Measurements from ENCODE around the gene NUP210.
A peak's percentile ranks its signal among the peaks of the same experiment; 100 is the strongest.

Gene NUP210

DNA sequence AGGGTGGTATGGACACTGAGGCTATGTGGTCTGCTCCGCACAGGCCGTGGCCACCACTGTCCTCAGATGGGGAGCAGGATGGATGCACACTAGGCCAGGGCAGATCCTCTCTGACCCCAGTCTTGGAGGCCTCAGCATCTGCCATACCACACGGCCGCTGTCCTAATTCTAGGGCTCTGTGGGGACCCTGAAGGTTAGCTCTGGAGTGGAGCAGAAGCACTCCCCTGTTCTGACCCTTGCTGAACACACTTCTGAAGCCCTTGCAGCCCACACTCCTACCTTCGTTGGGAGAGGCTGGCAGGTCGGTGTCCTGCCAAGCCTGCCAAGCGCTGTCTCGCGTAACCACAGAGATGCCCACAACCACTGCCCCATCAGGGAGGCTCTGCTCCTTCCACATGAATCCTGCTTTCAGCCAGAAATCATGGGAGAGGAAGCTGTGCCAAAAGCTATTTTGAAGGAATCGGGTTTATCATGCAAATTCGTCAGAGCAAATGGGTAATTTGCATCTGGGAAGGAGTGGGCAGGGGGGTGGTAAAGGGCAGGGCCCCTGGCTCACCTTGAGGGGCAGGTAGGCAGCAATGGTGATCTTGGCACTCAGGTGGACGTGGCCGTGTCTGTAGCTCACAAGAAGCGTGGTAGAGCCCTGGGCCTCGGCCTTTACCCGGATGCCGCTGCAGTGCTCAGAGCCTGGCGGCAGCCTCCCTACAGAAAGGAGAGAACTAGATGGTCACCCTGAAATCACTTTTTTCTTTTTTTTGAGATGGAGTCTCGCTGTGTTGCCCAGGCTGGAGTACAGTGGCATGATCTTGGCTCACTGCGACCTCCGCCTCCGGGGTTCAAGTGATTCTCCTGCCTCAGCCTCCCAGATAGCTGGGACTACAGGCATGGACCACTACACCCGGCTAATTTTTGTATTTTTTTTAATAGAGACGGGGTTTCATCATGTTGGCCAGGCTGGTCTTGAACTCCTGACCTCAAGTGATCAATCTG, 54.4 kb downstream of the NUP210 start:
- TF ChIP-seq, protein P1, sequence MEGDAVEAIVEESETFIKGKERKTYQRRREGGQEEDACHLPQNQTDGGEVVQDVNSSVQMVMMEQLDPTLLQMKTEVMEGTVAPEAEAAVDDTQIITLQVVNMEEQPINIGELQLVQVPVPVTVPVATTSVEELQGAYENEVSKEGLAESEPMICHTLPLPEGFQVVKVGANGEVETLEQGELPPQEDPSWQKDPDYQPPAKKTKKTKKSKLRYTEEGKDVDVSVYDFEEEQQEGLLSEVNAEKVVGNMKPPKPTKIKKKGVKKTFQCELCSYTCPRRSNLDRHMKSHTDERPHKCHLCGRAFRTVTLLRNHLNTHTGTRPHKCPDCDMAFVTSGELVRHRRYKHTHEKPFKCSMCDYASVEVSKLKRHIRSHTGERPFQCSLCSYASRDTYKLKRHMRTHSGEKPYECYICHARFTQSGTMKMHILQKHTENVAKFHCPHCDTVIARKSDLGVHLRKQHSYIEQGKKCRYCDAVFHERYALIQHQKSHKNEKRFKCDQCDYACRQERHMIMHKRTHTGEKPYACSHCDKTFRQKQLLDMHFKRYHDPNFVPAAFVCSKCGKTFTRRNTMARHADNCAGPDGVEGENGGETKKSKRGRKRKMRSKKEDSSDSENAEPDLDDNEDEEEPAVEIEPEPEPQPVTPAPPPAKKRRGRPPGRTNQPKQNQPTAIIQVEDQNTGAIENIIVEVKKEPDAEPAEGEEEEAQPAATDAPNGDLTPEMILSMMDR (conservative IDR thresholded peaks at IDR 0.05; ENCODE audit: low read depth, low read length): no peak
- DNase-seq (ENCODE audit: low read depth): no peak
- no peak overlapping the region for H3K4me3 ChIP-seq (ENCODE audit: low read depth, low read length)

DNA sequence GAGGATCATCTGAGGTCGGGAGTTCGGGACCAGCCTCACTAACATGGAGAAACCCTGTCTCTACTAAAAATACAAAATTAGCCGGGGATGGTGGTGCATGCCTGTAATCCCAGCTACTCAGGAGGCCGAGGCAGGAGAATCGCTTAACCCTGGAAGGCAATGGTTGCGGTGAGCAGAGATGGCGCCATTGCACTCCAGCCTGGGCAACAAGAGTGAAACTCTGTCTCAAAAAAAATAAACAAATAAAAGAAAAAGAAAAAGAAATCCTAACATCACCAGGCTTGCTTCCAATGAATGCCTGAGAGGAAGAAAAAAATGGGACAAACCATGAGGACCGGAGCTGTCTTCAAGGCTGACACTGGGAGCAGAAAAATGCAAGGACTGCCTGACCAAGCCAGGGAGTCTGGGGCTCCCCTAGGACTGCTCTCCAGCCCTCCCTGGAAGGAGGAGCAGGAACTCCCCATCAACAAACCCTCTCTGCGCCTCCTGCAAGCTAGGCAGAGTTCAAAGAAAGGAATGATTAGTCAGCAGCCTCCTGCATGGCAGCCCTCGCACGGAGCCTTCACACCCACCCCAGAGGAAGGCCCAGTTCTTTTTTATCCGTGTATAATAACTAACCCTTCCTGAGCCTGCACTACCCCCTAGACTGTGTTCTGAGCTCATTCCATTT, 55.4 kb downstream of the NUP210 start:
- peak; percentile 64 for DNase-seq (ENCODE audit: low read depth)

GRCh38 chr3:13362551-13362950, 57.6 kb downstream of the NUP210 start:
- TF ChIP-seq, protein P1 (conservative IDR thresholded peaks at IDR 0.05; ENCODE audit: low read depth, low read length): no peak
- no peak for DNase-seq (ENCODE audit: low read depth)
- H3K4me3 ChIP-seq (ENCODE audit: low read depth, low read length): no peak overlapping the region

More for the DNA sequence above, 55.4 kb downstream of the NUP210 start:
- TF ChIP-seq, protein P1 (conservative IDR thresholded peaks at IDR 0.05; ENCODE audit: low read depth, low read length): no peak
- no peak overlapping the region for H3K4me3 ChIP-seq (ENCODE audit: low read depth, low read length)

- no peak overlapping the region for H3K4me3 ChIP-seq (ENCODE audit: low read depth, low read length)
- TF ChIP-seq, protein P1 (conservative IDR thresholded peaks at IDR 0.05; ENCODE audit: low read depth, low read length): no peak
- DNase-seq (ENCODE audit: low read depth): no peak
These were observed 60.2 kb downstream of the NUP210 start for GRCh38 chr3:13359916-13360315.

DNA sequence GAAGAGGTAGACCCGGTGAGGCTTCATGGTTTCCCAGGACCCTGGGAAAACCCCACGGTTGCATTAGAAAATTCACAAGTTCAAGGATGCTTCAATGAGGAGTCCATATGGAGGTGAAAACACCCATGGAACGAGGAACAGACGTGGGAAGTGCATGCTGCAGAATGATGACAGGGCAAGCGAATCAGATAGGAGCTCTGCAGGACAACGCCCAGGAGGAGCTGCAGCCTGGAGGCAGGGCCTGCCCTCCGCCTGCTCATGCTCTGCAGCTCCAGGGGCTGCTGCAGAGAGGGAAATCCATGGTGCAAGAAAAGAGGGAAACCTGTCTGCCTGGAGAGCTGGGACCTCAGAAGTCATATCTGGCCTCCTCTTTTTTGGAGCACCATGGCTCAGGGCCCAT, 61.5 kb downstream of the NUP210 start:
- DNase-seq (ENCODE audit: low read depth): no peak
- H3K4me3 ChIP-seq (ENCODE audit: low read depth, low read length): no peak overlapping the region
- TF ChIP-seq, protein P1 (conservative IDR thresholded peaks at IDR 0.05; ENCODE audit: low read depth, low read length): no peak

GRCh38 chr3:13358051-13358450, 62.1 kb downstream of the NUP210 start:
- DNase-seq (ENCODE audit: low read depth): no peak
- TF ChIP-seq, protein P1 (conservative IDR thresholded peaks at IDR 0.05; ENCODE audit: low read depth, low read length): no peak
- H3K4me3 ChIP-seq (ENCODE audit: low read depth, low read length): no peak overlapping the region

All from choroid plexus epithelial cell (primary cell).